NCI-H2171 (cell line): ENCODE measurements around the gene GALNT7.
"Not testable (repeated sequence)": the region's sequence is repeated elsewhere in the genome, so short reads cannot be mapped to it uniquely, and the experiment has no call there.

Experiments
- DNase-seq: peaks from one replicate; lab custom pipeline; 2025; lab: John Stamatoyannopoulos, UW

Gene GALNT7

DNA sequence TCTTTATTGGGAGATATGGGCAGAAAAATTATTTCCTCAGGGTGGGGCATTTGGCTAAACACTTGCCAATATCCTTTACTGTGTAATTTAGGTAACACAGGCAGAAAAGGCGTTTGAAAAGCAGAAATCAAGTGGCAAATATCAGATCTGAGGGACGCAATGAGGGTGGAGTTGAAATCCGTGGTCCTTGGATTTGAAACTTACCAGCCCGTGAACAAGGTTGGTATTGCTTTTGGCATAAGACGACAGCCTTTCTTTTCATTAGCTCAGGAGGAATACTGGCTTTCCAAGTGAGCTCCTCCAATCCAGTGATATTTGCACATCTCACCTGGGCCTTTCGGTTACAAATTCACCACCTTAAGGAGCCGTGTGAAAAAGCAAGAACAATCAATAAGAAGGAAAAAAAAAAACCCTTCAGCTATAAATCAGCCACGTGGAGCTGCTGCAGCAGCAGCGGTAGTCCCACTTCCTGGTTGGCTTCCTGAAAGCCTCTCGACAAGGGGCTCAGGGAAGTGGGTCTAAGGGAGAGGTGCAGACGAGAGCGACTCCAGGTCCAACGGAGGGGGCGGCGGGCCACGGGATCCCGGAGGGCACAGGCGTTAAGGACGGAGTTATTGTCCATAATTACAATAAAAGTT is 734 bp upstream of the GALNT7 start:
- peak; percentile 29 for DNase-seq

DNA sequence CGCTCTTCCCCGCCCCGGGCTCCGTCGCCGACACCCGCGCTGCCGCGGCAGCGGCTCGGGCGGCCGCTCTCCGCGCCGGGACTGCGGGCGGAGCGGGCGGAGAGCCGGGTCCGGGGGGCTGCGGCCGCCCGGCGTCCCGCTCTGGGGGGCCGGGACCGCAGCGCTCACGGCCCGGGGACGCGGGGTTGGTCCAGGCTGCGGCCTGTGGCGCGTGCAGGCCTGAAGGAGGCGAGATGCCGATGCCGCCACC is 492 bp downstream of the GALNT7 start:
- no peak for DNase-seq

DNA sequence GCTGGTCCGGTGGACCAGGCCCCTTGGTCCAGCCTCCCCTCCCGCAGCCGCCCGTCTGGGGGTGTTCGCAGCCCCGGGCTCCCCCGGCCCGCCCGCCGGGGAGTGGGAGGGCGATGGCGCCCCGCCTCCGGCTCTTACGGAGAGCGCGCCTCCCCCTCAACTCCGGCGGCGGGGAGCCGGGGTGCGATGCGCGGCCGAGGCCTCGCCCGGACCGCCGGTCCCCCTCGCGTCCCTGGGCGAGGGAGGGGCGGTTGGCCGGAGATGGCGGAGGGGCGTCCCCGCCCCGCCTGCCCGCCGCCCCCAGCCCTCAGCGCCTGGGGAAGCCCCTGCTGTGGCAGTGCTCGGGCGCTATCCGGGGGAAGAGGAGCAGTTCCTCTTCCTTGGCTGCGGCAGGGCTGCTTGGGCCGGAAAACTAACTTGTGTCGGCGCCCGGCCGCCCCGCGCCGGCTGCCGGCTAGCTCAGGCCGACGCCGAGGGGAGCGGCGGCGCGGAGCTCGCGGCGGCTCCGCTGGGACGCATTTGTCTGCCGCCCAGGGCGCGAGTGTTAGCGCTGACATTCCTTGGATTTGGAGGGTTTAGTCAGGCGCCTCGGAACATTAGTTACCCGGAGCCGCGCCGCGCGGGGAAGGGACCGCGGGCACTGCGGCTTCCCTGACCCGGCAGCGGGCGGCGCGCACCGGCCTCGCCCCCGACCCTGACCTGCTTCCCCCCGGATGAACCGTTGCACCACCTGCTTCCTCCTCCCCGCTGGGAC is 994 bp downstream of the GALNT7 start:
- DNase-seq, result peak; percentile 5

DNA sequence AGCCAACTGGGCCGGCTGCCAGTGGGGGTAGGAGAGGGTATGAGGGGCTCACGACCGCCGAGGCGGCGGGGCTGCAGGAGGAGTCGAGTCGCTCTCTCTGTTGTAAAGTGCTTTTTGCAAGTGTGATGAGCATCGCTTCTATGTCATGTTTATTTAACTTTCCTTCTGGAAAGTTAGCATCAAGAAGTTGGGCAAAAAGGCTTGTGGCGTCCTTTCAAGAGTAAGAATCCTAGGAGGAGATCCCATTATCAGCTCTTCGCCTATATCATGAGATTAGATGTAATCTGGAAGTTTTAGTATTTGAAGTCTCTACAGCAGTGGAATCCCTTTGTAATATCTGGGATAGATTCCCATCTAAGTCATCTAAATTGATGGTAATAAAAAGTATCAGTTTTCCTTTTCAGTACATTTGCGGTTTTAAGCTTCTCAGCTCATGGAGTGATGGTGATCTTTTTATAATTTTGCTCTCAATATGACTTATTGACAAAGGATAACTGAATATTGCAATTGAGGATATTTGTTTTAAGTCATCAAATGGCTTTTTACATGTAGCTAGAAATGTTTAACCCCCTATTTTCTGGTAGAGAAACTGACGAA is 1.7 kb downstream of the GALNT7 start:
- no peak for DNase-seq

DNA sequence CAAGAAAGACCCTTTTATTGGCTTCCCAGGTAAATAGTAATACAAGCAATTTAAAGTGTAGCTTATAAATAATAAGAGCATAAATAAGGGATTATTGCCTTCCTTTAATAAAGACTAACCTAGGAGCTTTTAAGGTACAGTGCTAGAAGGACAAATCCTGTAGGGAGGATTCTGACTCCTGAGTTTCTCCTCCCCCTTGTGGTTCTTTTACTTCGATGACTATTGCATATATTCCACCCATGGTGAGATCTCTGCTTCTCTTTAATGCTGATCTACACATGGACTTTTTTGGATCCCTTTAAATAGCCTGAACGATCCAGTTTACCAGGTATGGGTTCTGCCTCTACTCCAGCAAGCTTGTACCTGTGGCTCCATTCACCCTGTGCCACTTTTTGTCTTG is 2.5 kb downstream of the GALNT7 start:
- no peak for DNase-seq

DNA sequence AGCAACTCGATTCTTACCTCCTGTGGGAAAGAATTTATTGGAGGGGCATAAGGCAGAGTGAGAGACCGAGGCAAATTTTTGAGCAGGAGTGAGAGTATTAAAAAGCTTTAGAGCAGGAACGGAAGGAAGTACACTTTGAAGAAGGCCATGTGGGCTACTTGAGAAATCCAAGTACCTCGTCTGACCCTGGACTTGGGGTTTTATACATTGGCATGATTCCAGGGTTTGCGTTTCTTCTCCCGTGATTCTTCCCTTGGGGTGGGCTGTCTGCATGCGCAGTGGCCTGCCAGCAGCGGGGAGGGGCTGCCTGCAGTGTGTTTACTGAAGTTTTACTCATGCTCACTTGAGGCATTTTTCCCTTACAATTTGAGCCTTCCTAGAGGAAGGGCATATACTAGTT is 3.4 kb downstream of the GALNT7 start:
- DNase-seq, result no peak

DNA sequence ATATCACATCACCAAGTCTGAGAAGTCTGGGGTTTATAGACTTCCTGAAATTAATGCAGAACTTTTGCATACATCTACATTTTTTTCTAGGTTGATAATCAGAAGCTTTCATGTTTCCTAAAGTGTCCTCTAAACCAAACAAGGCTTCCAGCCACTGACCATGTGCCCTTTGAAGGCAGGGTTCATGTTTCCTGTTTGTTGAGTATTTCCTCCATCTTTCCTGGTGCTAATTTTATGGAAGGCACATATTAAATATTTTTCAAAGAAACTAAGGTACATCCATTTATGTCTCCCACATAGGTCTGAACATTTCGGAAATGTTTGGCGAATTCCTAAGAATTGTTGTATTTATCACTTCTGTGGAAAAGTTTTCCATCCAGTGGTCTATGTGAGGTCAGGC is 5.6 kb downstream of the GALNT7 start:
- no peak for DNase-seq

DNA sequence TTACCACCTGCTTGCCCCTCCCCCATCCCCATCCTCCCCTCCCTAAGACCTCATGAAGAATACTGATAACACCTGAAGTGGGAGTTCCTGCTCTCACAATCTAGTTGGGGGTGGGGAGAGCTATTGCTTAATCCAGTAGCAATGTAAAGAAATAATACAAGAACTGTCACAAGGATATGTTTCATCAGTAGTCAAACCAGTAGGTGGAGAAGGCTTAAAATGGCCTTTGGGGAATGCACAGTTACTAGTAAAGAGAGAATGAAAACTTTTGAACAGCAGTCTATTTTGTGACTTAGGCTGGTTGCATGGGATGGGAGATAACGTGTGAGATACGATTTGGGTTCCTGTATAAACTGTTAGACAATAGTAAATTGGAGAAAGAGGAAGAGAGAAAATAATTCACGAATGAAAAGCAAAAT is 6.0 kb downstream of the GALNT7 start:
- DNase-seq, result no peak

DNA sequence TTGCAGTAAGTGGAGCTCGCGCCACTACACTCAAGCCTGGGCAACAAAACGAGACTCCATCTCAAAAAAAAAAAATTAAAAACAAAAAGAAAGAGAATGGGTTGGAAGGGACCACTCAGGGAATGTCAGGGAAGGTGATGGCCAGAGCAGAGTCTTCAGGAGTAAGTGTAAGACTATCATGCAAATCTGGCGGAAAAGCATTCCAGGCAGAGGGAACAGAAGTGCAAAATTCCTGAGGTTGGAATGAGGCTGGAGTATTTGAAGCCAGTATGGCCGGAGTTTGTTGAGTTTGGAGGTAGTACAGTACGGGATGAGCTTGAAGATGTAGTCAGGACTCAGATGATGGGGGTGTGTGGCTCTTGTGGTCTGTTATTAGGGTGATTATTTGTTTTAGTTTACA is 7.4 kb downstream of the GALNT7 start:
- DNase-seq, result no peak

DNA sequence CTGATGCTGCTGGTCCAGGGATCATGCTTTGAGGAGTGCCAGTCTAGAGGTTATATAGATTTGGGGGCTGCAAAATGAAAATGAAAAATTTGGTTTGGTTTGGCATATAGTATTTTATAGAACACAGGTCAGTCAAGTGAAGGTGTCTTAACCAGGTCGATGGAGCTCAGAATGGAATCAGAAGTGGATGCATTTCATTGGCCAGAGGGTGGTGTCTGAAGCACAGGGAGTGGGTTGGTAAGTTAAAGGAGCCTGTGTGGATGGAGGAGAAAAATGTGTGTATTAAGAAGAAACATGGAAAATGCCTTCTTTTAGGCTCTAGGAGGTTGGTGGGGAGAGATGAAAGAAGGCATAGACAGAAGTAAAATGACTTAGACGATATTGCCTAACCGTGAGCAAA is 8.6 kb downstream of the GALNT7 start:
- DNase-seq, result no peak

DNA sequence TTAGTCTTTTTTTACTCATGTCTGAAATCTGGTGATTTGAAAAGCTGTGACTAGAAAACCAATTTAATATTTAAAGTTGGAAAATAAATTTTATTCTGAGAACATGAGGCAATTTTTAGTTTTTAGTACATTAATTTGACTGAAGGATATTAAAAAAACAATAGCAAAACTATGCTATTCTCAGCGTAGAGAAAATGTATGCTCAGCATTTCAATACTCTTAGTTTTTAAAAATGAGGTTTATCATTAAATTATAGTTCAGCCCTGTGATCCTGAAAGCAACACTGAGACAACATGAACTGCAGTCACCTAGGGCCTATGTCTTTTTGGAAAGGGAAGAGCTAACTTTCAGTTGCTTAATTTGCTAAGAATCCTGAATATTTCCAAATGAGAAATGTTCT is 9.5 kb downstream of the GALNT7 start:
- no peak for DNase-seq

DNA sequence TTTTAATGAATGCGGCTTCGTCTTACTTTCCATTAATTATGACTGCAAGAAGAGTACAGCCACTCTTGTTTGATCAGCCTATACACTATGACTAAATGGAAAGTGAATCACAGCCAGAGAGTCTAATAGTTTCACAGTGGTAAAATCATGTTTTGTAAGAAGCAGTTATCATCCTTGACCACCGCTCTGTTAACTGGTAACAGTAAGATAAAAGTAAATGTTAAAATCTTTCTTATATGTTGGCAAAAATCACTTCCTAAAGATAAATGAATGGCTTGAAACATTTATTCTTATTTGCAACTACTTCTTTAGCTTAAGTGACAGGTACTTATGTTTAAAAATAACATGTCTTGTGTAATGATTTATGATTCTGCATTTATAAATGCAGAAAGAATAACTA is 13.2 kb downstream of the GALNT7 start:
- DNase-seq, result no peak

DNA sequence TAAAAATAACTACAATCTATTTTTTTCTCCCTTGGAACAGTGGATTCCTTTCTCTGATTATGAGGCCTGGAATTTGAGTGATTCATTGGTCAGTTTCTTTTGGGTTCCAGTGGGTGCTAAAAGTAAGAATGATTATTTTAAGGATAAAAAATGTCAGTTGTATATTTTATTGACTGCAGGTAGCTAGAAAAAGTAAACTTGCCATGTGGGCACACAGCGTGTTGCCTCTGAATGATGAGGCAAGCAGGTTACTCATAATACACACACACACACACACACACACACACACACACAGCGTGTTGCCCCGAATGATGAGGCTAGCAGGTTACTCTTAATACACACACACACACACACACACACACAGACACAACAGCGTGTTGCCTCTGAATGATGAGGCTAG is 13.8 kb downstream of the GALNT7 start:
- no peak for DNase-seq

DNA sequence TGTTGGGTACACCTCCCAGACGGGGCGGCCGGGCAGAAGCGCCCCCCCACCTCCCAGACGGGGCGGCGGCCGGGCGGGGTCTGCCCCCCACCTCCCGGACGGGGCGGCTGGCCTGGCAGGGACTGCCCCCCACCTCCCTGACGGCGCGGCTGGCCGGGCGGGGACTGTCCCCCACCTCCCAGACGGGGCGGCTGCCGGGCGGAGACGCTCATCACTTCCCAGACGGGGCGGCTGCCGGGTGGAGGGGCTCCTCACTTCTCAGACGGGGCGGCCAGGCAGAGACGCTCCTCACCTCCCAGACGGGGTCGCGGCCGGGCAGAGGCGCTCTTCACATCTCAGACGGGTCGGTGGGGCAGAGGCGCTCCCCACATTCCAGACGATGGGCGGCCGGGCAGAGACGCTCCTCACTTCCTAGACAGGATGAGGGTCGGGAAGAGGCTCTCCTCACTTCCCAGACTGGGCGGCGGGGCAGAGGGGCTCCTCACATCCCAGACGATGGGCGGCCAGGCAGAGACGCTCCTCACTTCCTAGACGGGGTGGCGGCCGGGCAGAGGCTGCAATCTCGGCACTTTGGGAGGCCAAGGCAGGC is 15.1 kb downstream of the GALNT7 start:
- not testable (repeated sequence) for DNase-seq

DNA sequence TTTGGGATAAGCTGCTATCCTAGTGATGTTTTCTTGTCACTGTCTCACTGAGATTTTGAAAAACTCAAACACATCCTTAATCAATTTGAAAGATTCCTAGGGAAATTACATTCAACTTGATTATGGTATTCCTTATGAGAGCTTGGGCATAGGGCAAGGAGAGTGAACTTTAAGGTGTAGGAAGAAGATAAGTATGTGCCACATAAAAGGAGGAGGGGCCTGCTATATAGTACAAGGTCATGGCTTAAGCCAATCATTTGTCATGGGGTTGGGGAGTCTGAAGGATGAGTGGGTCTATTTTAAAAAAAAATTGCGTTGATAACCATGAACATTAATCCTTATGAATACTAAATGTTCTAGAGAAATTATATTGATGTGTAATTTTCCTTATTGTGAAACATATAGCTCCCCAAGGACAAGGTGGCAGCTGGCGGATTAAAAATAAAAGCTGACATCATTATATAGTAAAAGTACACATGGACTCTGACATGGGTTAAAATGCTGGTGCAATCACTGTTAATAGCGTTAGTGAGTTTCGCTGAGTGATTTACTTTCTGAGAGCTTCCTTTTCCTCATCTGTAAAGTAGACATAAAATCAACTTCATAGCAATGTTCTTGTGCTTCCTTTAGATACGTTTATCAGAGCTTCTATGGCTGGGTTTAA is 17.4 kb downstream of the GALNT7 start:
- peak; percentile 16 for DNase-seq

DNA sequence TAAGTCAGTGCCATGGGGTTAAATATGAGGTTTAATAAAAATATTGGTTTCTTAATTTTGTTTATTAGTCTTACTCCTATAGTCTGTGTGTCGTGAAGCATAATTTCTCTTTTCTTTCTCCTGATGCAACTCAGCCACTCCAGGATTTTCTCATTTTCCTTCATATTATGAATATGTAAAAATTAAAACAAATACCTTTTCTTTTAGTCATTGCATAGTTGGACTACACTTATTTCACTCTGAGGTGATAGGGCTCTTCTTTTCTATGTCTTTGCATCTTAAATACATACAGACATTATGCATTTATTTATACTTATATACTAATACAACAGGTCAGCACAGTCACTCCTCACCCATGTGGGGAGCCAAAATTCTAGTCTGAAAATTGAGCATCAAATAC is 19.1 kb downstream of the GALNT7 start:
- DNase-seq, result no peak

DNA sequence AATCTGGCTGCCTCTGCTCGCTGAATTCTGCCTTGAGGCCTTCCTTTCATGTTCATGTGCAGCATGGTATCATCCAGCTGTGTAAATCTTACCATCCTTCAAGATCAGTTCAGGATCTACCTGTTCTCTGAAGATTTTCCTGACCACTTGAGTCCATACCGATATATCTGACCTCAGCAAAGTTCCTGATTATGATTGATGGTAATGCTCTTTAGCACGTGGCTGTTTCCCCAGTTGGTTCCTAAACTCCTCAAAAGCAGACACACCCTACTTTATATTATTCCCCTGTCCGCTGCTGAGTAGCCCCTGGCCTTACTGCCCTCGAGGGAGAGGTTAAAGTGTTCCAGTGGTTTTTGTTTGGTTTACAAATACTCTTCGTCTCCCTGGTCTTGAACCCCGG is 20.0 kb downstream of the GALNT7 start:
- no peak for DNase-seq

DNA sequence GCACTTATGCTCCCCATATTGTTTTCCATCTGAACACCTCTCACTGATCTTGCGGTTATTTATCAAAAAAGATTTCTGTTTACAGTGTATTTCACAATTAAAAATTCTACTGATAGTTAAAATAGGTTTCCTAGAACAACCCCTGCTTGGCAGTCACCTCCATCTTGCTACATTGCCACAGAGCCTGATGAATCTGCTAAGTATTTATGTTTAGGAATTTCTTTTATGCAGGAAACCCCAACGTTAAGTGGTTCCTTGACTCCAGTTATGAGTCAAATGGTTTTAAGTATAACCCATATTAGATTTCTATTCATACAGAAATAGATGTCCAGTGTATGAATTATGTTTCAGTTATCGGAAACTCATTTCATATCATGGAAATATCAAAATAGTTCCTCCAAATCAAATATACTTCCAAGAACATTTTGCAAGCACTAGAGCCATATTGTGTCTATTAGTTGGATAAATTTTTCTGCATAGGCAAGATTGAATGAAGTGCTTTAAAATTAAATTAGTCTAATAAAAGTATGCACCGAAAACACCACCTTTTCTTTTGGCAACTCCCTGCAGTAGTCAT is 20.6 kb downstream of the GALNT7 start:
- DNase-seq, result no peak

DNA sequence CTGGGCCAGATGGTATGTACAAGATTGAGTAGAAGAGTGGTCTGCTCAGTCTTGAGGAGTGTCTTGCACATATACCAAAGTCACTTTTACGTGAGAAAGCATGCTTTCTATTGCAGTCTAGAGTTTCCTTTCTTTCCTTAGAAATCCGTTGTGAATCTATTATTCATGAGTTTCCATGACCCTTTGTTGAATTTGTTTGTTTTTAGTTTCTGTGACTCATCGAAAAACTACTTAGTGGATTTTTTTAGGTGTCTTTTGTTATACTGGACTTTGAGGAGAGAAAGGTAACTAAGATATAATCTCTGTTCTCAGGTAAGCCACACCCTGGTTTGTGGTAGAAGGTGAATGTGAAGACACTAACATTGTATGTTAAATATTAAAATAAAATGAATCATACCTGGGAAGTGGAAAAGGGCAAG is 23.0 kb downstream of the GALNT7 start:
- no peak for DNase-seq

DNA sequence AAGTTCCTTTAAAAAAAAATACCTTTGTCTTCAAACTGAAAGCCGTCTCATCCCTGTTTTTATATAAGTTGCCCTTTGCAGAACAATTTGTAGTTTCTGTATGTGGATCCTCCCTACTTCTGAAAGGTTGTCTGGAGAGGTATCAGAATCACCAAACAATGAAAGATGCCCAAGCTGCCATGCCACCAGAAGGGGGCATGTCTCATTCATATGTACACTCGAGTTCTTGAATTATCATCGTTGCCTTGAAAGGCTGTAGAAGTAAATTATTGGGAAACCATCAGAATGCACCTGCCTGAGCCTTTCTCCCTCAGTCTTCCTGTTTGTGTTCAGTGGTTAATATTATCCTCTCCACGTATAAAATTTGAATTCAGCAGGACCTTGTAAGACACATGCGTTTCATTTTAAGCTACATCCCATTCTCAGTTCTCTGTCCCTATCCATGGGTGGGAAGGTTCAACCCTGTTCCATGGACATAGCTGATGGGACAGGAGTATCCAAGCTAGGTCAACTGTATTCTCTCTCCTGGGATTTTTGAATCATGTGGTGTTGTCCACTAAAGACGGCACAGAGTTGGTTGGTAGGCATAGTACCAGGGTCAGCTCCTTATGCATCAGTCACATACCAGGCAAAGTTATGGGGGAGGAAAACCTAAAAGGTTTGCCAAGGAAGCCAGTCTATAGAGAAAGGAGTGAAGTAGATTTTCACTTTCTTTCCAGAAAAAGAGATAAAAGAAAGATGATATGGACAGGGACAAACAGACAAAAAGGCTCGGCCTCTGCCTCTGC is 24.0 kb downstream of the GALNT7 start:
- DNase-seq, result no peak

DNA sequence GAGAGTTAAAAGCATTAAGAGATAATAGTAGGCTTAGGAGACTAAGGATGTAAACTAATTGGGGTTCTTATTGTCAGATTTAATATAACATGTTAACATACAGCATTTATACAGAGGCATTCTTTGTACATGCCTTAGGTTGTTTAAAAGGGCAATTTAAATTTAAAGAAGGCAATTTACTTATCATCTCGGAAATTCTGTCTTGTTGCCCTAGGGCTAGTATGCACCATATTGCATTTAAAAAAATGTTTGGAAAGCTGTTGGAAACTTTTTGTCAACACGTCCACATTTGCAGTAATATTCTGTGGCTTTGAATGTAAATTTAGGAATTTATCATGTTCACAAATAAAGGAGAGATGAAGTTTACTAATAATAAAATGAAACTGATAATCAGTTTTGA is 25.5 kb downstream of the GALNT7 start:
- no peak for DNase-seq

DNA sequence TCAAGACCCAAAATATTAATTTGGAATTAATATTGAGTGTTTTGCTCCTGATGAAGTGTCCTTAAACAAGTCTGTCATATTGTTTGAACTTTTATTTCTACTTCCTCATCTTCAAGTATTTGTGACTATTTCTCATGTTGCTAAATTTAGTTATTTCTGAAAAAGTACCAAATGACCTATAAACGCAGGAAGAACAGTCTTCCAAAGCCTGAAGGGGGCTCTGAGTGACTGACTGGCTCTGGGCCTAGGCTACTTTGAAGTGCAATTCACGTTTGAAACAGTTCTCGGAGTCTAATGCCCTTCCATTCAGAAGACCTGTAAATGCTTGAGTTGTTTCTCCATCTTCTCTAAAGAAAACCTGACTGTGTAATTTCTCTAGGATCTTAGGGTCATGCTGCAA is 26.5 kb downstream of the GALNT7 start:
- DNase-seq, result no peak
